HFFc6 (cell line): ENCODE data around the gene THYN1. TPM values are rescaled to one million over a fixed set of nuclear protein-coding genes. Genes with fewer than 3 reads are reported as not detected.

ENCODE experiments used
- DNase-seq: peaks from one replicate; pipeline ENCODE4 v3.0.0-alpha.2; 2018
- H3K27ac Mint-ChIP-seq: 2 replicates; pipeline ENCODE4 v1.8.0; 2020; ENCODE audit warnings: mild to moderate bottlenecking, mixed read lengths
- H3K27me3 Mint-ChIP-seq: 2 replicates; pipeline ENCODE4 v1.8.0; 2021; ENCODE audit warnings: mild to moderate bottlenecking, moderate library complexity, mixed read lengths; ENCODE audit not compliant: insufficient read depth
- H3K36me3 Mint-ChIP-seq: 2 replicates; pipeline ENCODE4 v1.8.0; 2021; ENCODE audit warnings: low read depth, mixed read lengths
- H3K4me1 Mint-ChIP-seq: 2 replicates; pipeline ENCODE4 v1.8.0; 2020; ENCODE audit warnings: low read depth, mixed read lengths
- H3K4me3 Mint-ChIP-seq: 2 replicates; pipeline ENCODE4 v1.8.0; 2020; ENCODE audit warnings: mild to moderate bottlenecking, moderate library complexity, mixed read lengths
- H3K9me3 Mint-ChIP-seq: 2 replicates; pipeline ENCODE4 v1.8.0; 2020; ENCODE audit warnings: mild to moderate bottlenecking, mixed read lengths
- CTCF ChIP-seq: fragments of 200-600 bp; sonication (generic); IDR thresholded peaks from 2 replicates; pipeline ENCODE4 v1.5.0; 2021; ENCODE audit warnings: antibody characterized with exemption, mild to moderate bottlenecking
- total RNA-seq, 6 experiments: library from RNA; stranded (reverse); fragmentation: NEBNext Ultra II Directional; extraction: Animal tissue kit (Norgen Biotek cat#: 25700); gene quantifications; 2 replicates in 1 of 6; 3 replicates in 5 of 6; pipeline ENCODE4 v1.2.3, GENCODE V29; 2021

THYN1 gene
- total RNA-seq, 6 experiments from 2014 or later = 32.7 to 36.8 (median 34.2) TPM

GRCh38 chr11:134223836-134224709 lies 29.1 kb downstream of the THYN1 start, which contains the start of the genes NCAPD3 and VPS26B:
NCAPD3 (minus strand) TSS chr11:134223967; CDS start chr11:134223926, 41 bp downstream.
VPS26B (plus strand) TSS chr11:134224671; CDS start chr11:134225123, 452 bp downstream.
- Mint-ChIP-seq H3K9me3 (no peaks in the 10 kb centered on the region), H3K4me1 (peaks cover 56% of the 10 kb centered on the region), H3K36me3 (peaks cover 9% of the 10 kb centered on the region; the same call in 1 of the 2 replicates), H3K27ac (peak within 1 kb of the TSS; percentile 95), H3K4me3 (peak within 1 kb of the TSS; percentile 99), H3K27me3 (no peaks in the 10 kb centered on the region)
- peak; percentile 95 for DNase-seq
- no peak for TF ChIP-seq CTCF

GRCh38 chr11:134223121-134223520 lies 30.0 kb downstream of the THYN1 start:
- no peak for DNase-seq
- H3K36me3 Mint-ChIP-seq = peaks cover 9% of the 10 kb centered on the region; the same call in 1 of the 2 replicates
- peak overlapping the region; percentile 61 for H3K27ac Mint-ChIP-seq
- H3K4me1 Mint-ChIP-seq = peaks cover 46% of the 10 kb centered on the region
- H3K27me3 Mint-ChIP-seq = no peaks in the 10 kb centered on the region
- no peak for TF ChIP-seq CTCF
- H3K9me3 Mint-ChIP-seq = no peaks in the 10 kb centered on the region
- H3K4me3 Mint-ChIP-seq = peak overlapping the region; percentile 92

- Mint-ChIP-seq H3K27me3 (no peaks in the 10 kb centered on the region), H3K9me3 (no peaks in the 10 kb centered on the region), H3K36me3 (peaks cover 16% of the 10 kb centered on the region; the same call in 1 of the 2 replicates), H3K27ac (no peak overlapping the region), H3K4me1 (peaks cover 17% of the 10 kb centered on the region), H3K4me3 (no peak overlapping the region)
- TF ChIP-seq CTCF = no peak
- DNase-seq = no peak
These were observed 36.3 kb downstream of the THYN1 start for GRCh38 chr11:134216816-134217215.

GRCh38 chr11:134215836-134216235 lies 37.3 kb downstream of the THYN1 start:
- peaks cover 16% of the 10 kb centered on the region; the same call in 1 of the 2 replicates for H3K36me3 Mint-ChIP-seq

More at GRCh38 chr11:134215836-134216235, 37.3 kb downstream of the THYN1 start:
- Mint-ChIP-seq H3K4me1 (peaks cover 22% of the 10 kb centered on the region), H3K27me3 (no peaks in the 10 kb centered on the region), H3K4me3 (no peak overlapping the region), H3K27ac (no peak overlapping the region), H3K9me3 (no peaks in the 10 kb centered on the region)
- no peak for TF ChIP-seq CTCF
- no peak for DNase-seq
